Astrocyte (in vitro differentiated cells and primary cell): ENCODE data around the gene MCRS1.

Experiments used
- CTCF ChIP-seq: IDR thresholded peaks from 2 replicates; pipeline ENCODE4 v1.5.1; 2011; ENCODE audit warnings: low read depth, mild to moderate bottlenecking, inconsistent platforms, low read length, moderate library complexity; ENCODE audit not compliant: insufficient read depth
- EZH2 ChIP-seq: IDR thresholded peaks from 2 replicates; pipeline ENCODE4 v1.6.1; 2012; ENCODE audit warnings: mild to moderate bottlenecking, low read length, inconsistent platforms; ENCODE audit not compliant: insufficient read depth

- no peak for TF ChIP-seq CTCF
- no peak for TF ChIP-seq EZH2
Measured at GRCh38 chr12:49542592-49543160, 25.3 kb downstream of the MCRS1 start.
